Kidney epithelial cell (primary cell): ENCODE results near the gene P2RX3. TPM values are rescaled to one million over a fixed set of nuclear protein-coding genes. Genes with fewer than 3 reads are reported as not detected.

Experiments
- DNase-seq: peaks from one replicate; pipeline ENCODE4 v3.0.0-alpha.2; 2010; ENCODE audit warnings: low read depth
- H3K27me3 ChIP-seq: 2 replicates; pipeline ENCODE4 v1.6.0; 2011; ENCODE audit warnings: low read length; ENCODE audit not compliant: control insufficient read depth, insufficient read depth
- H3K36me3 ChIP-seq: 2 replicates; pipeline ENCODE4 v1.5.1; 2011; ENCODE audit warnings: low read length; ENCODE audit not compliant: control insufficient read depth, insufficient read depth
- H3K4me3 ChIP-seq: 2 replicates; pipeline ENCODE4 v1.5.1; 2011; ENCODE audit warnings: low read depth, mild to moderate bottlenecking, control low read depth, low read length
- CTCF ChIP-seq: IDR thresholded peaks from 2 replicates; pipeline ENCODE4 v1.5.1; 2011; ENCODE audit warnings: mild to moderate bottlenecking, moderate library complexity, low read length, control low read depth, inconsistent platforms; ENCODE audit not compliant: insufficient read depth, poor library complexity, severe bottlenecking
- total RNA-seq: library from RNA; depleted of rRNA; stranded (reverse); fragments of >200 nt; gene quantifications from 2 replicates; pipeline ENCODE4 v1.2.3, GENCODE V29; 2015

The P2RX3 gene
- total RNA-seq, 1 donor from 2014 or later: not detected

- DNase-seq: no peak
- H3K27me3 ChIP-seq: no peaks in the 10 kb centered on the region
- H3K36me3 ChIP-seq: no peaks in the 10 kb centered on the region
- no peak for TF ChIP-seq CTCF
- no peak overlapping the region for H3K4me3 ChIP-seq
Measured at GRCh38 chr11:57364851-57365660, 26.9 kb downstream of the P2RX3 start.

- no peak overlapping the region for H3K4me3 ChIP-seq
- TF ChIP-seq CTCF: no peak
- H3K36me3 ChIP-seq: no peaks in the 10 kb centered on the region
- DNase-seq: no peak
- no peaks in the 10 kb centered on the region for H3K27me3 ChIP-seq
Measured at GRCh38 chr11:57368106-57368844, 30.1 kb downstream of the P2RX3 start.

GRCh38 chr11:57368845-57369232 is 30.7 kb downstream of the P2RX3 start:
- TF ChIP-seq CTCF: no peak
- Histone ChIP-seq H3K27me3 (no peaks in the 10 kb centered on the region), H3K4me3 (no peak overlapping the region), H3K36me3 (no peaks in the 10 kb centered on the region)
- DNase-seq: no peak

GRCh38 chr11:57370251-57370650 is 32.1 kb downstream of the P2RX3 start:
- no peak for TF ChIP-seq CTCF
- no peak for DNase-seq
- Histone ChIP-seq H3K36me3 (no peaks in the 10 kb centered on the region), H3K27me3 (no peaks in the 10 kb centered on the region), H3K4me3 (no peak overlapping the region)

GRCh38 chr11:57370941-57371340 is 32.8 kb downstream of the P2RX3 start:
- no peaks in the 10 kb centered on the region for H3K27me3 ChIP-seq
- no peak for TF ChIP-seq CTCF
- no peak overlapping the region for H3K4me3 ChIP-seq
- no peak for DNase-seq
- no peaks in the 10 kb centered on the region for H3K36me3 ChIP-seq
